ENCODE measurements around the gene ROR1.
A peak's percentile ranks its signal among the peaks of the same experiment; 100 is the strongest.

ROR1 gene

DNA sequence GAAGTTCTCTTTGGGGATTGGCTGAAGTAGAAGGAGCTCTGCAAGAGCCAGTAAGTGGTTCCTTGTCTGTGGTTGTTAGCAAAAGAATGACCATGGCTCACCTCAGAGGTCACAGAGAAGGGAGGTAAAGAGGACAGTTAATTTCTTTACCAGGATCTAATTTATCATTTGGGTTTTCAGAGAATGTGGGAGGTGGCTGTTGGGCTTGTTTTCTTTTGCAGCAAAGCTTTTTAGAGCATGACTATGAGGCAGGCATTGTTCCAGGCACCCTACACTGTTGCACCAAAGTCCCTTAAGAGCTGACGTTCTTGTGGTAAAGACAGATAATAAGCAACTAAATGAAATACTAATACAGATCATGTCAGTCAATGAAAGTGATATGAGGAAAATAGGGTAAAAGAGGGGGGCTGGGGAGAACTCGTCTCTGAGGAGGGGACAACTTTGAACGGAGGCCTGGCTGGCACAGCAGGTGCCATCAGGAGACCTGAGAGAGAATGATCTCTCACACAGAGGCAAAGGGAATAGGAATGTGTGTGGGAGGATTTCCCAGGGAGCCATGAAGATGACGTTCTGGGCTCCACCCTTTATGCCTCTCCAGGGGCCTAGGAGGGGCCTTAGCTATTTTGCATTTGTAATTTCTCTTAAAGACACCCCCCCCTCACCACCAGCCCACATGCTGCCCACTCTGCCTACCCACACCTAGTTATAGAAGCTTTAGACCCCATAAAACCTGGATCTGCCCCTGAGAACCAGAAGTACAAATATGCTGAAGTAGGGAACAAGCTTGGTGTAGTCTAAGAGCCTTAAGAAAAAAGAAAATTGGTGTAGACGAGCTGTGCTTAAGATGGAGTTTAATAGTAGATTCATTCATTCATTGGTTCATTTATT lies 177.5 kb downstream of the ROR1 start:
- H3K27me3 Mint-ChIP-seq (ENCODE audit: low read depth), result no peaks in the 10 kb centered on the region
- TF ChIP-seq, protein P1, sequence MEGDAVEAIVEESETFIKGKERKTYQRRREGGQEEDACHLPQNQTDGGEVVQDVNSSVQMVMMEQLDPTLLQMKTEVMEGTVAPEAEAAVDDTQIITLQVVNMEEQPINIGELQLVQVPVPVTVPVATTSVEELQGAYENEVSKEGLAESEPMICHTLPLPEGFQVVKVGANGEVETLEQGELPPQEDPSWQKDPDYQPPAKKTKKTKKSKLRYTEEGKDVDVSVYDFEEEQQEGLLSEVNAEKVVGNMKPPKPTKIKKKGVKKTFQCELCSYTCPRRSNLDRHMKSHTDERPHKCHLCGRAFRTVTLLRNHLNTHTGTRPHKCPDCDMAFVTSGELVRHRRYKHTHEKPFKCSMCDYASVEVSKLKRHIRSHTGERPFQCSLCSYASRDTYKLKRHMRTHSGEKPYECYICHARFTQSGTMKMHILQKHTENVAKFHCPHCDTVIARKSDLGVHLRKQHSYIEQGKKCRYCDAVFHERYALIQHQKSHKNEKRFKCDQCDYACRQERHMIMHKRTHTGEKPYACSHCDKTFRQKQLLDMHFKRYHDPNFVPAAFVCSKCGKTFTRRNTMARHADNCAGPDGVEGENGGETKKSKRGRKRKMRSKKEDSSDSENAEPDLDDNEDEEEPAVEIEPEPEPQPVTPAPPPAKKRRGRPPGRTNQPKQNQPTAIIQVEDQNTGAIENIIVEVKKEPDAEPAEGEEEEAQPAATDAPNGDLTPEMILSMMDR (IDR thresholded peaks at IDR 0.05; ENCODE audit: unreplicated experiment in 3 of 3), result no peak
- H3K4me1 Mint-ChIP-seq, result peaks cover 58% of the 10 kb centered on the region
- H3K27ac Mint-ChIP-seq, result peak overlapping the region; percentile 90 to 96 (median 94)
- peaks cover 35% of the 10 kb centered on the region for H3K36me3 Mint-ChIP-seq (ENCODE audit: low read depth)
- H3K4me3 Mint-ChIP-seq, result peak overlapping the region in 1 of 3 experiments; percentile 14
- H3K9me3 Mint-ChIP-seq, result peaks cover 37% of the 10 kb centered on the region

DNA sequence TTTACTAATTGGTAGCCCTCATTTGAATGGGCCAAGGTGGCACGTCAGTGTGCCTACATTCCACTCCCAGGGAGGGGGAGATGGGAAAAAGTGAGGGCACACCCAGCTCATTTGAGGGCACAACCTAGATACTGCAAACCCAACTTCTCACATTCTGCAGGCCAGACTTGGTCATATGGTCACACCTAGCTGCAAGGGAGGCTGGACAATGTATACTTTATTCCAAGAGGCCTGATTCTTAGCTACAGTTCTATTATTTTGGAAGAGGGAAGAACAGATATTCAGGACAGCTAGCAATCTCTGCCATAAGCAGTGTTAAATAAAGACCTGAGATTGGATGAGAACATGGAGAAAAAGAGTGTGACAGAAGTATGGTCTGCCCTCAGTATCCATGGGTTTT lies 180.4 kb downstream of the ROR1 start:
- Mint-ChIP-seq H3K4me1 (peaks cover 40% of the 10 kb centered on the region), H3K9me3 (peaks cover 40% of the 10 kb centered on the region), H3K4me3 (no peak overlapping the region), H3K36me3 (ENCODE audit: low read depth) (peaks cover 40% of the 10 kb centered on the region), H3K27ac (peak overlapping the region; percentile 76 to 98 (median 93)), H3K27me3 (ENCODE audit: low read depth) (no peaks in the 10 kb centered on the region)
- TF ChIP-seq, protein P1 (IDR thresholded peaks at IDR 0.05; ENCODE audit: unreplicated experiment in 3 of 3), result no peak

DNA sequence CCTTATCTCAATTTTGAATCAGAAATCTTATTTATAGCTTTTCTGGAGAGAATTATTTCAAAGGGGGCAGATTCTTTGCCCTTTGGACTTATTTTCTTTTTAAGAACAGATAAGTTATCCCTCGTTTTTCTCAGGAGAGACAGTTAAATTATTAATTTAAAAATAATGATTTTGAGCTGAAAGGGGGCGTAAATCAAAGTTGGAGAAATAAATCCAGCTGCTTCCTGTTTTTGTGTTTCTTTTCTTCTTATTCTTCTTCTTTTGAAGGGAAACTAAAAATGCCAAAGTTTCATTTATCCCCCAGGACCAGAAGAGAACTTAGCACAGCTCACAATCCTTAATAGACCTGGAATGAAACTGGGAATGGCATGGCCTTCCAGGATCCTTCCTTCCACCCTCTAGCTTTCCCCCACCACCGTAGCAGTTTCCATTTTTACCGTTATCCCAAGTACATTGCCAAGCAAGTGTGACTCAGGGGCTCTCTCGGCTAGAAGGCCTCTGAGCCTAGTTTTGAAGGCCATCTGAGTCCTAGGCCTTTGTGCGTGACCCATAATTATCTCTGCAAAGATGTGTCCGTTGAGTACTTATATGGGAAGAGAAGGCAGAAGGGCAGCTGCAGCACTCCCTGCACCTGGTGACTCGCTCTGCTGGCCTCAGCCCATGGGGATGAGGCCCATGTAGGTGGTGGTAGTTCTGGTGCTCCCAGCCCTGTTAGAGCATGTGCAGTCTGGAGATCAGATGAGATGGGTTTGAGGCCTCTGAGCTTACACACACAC lies 181.7 kb downstream of the ROR1 start:
- H3K4me3 Mint-ChIP-seq, result no peak overlapping the region

DNA sequence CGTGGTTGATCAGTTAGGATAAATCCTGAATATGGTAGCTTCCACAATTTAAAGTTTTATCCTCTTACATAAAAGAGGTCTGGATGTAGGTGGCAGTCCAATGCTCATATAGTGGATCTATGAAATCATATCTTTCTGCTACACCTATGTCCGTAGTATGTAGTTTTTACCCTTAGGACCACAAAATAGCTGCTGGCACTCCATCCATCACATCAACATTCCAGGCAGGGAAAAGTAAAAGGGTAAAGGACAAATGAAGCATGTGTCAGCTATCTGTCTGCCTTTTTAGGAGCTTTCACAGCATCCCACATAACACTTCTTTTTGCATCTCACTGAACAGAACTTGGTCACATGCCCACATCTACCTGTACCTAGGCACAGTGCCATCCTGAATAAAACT lies 184.7 kb downstream of the ROR1 start:
- Mint-ChIP-seq H3K27ac (peak overlapping the region; percentile 55 to 67 (median 57)), H3K27me3 (ENCODE audit: low read depth) (no peaks in the 10 kb centered on the region), H3K4me1 (peaks cover 33% of the 10 kb centered on the region), H3K36me3 (ENCODE audit: low read depth) (peaks cover 27% of the 10 kb centered on the region), H3K9me3 (peaks cover 29% of the 10 kb centered on the region), H3K4me3 (no peak overlapping the region)
- TF ChIP-seq, protein P1 (IDR thresholded peaks at IDR 0.05; ENCODE audit: unreplicated experiment in 3 of 3), result no peak

More for the DNA sequence above, 181.7 kb downstream of the ROR1 start:
- Mint-ChIP-seq H3K4me1 (peaks cover 43% of the 10 kb centered on the region), H3K27me3 (ENCODE audit: low read depth) (no peaks in the 10 kb centered on the region), H3K36me3 (ENCODE audit: low read depth) (peaks cover 46% of the 10 kb centered on the region), H3K27ac (peak overlapping the region; percentile 93 to 98 (median 96)), H3K9me3 (peaks cover 47% of the 10 kb centered on the region)
- TF ChIP-seq, protein P1 (IDR thresholded peaks at IDR 0.05; ENCODE audit: unreplicated experiment in 3 of 3), result no peak

DNA sequence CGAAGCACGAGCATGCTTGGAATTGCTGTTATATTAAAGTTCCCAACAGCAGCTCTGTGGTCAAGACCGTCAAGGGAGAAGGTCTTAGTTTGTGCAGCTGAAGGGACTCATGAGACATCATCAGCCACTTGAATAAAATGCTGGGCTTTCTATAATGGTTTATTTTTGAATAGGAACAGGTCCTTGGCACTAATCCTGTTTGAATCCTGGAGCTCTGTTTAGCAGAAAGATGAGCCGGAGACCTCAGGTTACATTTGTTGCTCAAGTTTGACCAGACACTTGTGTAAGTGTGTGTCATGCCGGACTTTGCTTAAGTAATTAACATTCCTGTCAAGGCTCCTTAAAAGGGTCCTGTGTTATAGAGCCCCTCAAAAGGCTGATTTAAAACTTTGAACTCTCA lies 186.5 kb downstream of the ROR1 start:
- peak overlapping the region; percentile 4 to 51 (median 49) for H3K27ac Mint-ChIP-seq
- peaks cover 29% of the 10 kb centered on the region for H3K4me1 Mint-ChIP-seq
- H3K27me3 Mint-ChIP-seq (ENCODE audit: low read depth), result no peaks in the 10 kb centered on the region
- H3K4me3 Mint-ChIP-seq, result no peak overlapping the region
- TF ChIP-seq, protein P1 (IDR thresholded peaks at IDR 0.05; ENCODE audit: unreplicated experiment in 3 of 3), result no peak
- peaks cover 15% of the 10 kb centered on the region for H3K9me3 Mint-ChIP-seq
- peaks cover 17% of the 10 kb centered on the region for H3K36me3 Mint-ChIP-seq (ENCODE audit: low read depth)
